HG02610 (cell line): Measurements from ENCODE around the gene FPGS.
"Not testable (repeated sequence)": the region's sequence is repeated elsewhere in the genome, so short reads cannot be mapped to it uniquely, and the experiment has no call there.

Experiments
- ATAC-seq: cut with Tn5 transposase; IDR thresholded peaks from one replicate; pipeline ENCODE4 v1.9.1; 2021; ENCODE audit warnings: mild to moderate bottlenecking, moderate library complexity; ENCODE audit not compliant: unreplicated experiment

Gene FPGS, protein sequence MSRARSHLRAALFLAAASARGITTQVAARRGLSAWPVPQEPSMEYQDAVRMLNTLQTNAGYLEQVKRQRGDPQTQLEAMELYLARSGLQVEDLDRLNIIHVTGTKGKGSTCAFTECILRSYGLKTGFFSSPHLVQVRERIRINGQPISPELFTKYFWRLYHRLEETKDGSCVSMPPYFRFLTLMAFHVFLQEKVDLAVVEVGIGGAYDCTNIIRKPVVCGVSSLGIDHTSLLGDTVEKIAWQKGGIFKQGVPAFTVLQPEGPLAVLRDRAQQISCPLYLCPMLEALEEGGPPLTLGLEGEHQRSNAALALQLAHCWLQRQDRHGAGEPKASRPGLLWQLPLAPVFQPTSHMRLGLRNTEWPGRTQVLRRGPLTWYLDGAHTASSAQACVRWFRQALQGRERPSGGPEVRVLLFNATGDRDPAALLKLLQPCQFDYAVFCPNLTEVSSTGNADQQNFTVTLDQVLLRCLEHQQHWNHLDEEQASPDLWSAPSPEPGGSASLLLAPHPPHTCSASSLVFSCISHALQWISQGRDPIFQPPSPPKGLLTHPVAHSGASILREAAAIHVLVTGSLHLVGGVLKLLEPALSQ

DNA sequence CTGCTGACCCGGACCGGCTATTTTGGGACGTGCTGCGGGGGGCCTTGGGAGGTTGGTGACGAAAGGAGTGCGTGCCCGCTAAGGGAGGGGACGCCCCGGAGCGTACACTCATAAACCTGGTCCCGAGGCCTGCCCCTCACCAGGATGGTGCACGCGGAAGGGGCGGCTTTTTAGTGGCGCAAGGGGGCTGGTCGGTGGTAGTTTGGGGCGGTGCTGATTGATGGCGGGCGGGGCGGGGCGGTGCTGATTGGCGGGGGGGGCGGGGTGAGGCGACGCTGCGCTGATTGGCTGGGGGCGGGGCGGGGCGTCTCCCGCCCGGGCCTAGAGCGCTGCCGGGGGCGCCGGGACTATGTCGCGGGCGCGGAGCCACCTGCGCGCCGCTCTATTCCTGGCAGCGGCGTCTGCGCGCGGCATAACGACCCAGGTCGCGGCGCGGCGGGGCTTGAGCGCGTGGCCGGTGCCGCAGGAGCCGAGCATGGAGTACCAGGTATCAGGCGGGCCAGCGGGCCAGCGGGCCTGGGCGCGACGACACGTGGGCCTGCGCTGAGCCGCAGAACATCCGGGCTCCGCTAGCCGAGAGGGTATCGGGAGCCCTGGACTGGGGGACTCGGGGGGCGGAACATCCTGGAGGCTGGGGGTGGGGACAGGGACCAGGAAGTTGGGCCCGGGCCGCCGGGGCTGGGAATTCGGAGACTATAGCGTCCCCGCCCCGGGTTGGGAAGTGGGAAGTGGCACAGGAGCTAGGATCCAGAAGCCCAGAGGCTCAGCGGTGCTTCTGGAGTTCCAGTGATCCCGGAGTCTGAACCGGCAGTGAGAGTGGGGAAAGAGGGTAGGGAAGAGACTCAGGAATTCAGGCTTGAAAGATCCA, at the start of gene FPGS:
TSS of gene FPGS (plus strand) at position 307 of the 868 bp plus-strand sequence. CDS start at position 350, 43 bp downstream.
- ATAC-seq = peak; percentile 79

DNA sequence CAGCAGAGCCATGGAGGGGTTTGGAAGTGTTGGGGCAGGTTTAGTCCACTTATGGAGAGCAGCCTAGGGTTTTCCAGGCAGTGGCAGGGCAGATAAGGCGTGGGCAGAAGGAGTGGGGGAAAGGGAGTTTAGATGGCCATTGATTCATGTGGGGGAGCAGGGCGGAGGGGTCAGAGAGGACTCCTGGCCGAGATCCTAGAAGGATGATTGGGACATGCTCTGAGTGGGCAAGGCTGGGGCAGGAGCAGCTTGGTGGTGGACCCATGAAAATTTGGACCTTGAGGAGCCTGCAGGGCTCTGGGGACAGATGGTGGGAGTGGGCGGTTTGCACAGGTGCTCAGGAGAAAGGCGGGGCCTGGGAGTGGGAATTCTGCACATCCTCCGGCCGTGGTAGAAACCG, 49.5 kb upstream of the FPGS start:
- ATAC-seq = no peak

DNA sequence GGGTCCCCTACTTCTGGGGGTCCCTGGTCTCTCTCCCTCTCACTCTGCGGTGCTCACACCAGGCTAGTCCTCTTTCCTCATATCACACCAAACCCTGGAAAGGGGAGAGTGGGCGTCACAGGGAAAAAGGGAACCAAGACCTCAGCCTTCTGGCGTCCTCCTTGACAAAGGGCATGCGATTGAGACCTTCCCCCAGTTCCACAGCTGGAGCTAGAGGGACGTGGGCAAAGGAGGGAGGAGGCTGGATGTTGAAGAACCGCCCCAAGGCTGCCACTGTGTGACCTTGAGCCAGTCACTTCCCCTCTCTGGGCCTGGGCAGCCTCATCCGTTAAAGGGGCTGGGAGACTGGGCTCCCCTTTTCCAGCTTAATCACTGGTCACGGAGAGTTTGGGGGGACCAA, 49.1 kb upstream of the FPGS start:
- ATAC-seq = no peak

DNA sequence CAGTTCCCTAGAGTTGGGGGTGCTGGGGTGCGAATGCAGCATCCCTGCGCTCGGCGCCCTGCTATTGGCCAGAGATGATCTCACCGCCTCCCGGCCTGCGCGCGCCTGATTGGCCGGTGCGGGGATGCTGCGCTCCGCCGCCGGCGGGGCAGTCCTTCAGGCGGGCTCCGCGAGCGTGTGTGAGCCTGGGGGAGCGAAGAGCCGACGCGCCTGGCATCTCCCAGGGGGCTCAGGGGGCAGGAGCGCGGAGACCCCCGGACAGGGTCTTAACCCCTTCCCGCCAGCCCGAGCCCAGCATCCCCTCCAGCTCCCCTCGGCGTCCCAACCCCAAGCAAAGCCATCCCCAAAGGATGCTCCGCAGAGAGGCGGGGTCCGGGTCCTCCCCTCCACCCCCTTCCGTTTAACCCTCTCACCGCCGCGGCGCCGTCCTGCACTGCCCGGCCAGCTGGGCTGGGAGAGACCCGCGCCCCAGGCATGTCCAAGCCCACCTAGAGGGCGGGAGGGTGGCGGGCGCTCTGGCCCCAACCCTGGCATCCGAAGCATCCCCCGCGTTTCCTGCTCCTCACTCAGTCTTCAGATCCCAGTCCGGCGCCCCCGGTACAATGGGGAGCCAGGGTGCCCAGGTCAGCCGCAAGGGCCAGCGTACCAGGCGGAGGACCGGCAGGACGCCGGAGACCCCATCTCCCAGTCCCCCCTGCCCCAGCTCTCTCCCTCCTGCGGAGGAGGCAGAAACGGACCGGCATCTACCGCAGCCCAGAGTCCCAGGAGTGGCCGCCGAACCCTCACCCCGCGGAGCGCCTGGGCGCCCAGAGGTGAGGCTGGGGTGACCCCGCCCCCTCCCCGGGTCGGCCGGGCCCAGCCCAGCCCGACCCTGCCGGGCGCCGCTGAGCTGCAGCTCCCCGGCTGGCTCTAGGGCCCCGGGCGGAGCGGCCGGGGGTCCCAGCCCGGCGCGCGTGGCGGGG, 48.3 kb upstream of the FPGS start:
- no peak for ATAC-seq

DNA sequence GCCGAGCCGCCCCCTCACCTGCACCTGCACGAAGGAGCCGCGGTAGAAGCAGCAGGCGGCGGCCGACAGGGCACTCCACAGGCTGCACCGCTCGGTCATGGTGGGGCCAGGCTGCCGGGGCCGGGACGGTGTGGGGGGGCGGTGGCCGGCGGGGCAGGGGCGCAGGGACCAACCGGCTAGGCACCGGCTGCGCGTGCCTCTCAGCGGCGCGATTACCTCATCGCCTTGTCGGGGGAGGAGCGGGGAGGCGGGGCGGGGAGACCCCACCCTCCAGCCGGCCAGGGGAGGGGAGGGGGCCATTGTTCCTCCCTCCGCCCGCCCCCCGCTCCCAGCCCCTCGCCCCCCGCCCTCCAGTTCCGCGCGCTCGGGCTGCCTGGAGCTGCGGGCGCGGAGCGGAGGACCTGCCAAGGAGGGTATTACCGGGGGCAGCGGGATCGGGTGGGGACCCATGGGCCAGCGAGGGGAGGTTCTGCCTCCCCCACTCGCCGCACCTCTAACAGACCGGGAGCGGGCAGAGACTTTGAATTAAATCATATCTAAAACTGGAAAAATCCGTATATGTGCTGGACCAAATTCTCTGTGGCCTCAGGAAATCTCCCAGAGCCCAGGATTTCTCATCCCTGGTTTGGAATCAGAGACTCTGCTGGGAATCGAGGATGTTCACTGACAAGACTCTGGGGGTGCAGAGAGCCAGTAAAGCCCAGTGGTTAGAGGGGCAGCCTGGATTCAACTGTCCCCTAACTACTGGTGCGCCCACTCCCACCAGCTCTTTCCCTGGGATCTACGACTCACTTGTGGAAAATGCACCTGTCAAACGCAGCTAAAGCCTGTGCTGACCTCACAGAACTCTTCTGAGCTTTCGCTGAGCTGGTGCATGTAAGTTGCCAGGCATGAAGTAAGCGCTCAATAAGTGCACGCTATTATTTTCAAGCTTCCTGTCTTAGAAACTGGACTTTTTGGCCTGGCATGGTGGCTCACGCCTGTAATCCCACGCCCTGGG, 47.3 kb upstream of the FPGS start:
- no peak for ATAC-seq

DNA sequence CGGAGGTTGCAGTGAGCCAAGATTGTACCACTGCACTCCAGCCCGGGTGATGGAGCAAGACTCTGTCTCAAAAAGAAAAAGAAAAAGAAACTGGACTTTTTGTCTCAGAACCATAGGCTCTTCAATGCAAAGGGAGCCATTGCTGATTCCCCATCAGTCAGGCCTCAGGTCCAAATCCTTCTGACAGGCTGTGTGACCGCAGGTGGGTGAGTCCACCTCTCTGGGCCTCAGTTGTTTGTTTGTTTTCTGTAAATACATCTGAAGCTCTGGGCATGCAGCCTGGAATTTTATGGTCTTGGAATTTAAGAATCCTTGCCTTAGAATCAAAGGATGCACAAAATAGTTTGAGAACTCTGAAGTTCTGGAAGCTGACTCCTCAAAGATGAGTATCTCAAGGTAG, 46.4 kb upstream of the FPGS start:
- ATAC-seq = no peak

DNA sequence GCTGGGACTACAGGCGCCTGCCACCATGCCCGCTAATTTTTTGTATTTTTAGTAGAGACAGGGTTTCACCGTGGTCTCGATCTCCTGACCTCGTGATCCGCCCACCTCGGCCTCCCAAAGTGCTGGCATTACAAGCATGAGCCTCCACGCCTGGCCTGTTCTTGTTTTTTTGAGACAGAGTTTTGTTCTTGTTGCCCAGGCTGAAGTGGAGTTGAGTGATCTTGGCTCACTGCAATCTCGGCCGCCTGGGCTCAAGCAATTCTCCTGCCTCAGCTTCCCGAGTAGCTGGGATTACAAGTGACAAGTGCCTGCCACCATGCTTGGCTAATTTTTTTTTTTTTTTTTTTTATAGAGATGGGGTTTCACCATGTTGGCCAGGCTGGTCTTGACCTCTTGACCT, 45.9 kb upstream of the FPGS start:
- not testable (repeated sequence) for ATAC-seq

DNA sequence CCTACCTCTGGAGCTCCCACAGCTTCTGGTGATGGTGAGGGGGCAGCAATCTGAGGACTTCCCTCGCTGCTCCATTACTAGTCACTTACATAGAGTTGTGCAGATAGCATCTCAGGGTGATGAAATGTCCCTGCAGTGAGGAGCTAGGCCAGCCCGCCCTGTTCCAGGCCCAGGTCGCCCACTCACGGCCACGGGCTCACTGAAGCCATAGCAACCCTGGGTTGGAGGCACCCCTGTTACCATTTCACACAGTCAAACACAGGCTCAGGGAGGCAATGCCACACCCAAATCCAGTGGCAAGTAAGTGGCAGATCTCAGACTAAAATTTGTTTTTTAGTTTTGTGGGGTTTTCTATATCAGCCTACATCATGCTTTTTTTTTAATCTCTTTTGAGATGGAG, 43.8 kb upstream of the FPGS start:
- no peak for ATAC-seq

DNA sequence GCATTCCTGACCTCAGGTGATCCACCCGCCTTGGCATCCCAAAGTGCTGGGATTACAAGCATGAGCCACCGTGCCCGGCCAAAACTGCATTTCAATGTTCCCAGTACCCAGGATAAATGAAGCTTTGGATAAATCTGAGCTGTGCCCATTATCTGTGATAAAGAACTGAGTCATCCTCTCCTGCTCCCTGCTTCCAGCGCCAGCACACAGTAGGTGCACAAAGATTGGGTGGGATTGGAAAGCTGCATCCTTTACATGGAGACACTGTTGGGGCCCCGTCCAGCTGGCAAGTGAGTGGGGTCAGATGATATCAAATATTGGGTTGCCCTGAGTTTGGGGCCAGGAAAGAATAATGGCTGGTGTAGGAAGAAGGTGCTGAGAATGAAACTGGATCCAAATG, 41.6 kb upstream of the FPGS start:
- no peak for ATAC-seq

DNA sequence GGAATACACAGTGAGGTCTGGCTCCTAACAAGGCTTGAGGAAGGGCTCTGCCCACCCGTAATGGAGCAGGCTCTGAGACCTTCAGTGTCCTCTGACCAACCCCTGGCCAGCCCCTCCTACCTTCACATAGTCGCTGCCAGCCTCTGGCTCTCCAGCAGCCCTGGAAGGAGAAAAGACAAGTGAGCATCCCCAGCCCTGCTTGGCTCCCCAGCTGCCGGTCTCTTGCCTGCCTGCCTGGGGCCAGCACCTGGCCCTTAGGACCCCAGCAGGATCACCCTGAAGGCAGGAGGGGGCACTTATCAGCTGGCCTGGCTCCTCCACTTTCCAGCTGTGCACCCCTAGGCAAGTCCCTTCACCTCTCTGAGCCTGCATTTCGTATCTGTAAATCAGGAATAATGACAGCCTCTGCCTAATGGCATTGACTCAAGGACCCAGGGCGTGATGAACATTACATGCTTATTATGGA, 41.2 kb upstream of the FPGS start:
- no peak for ATAC-seq

DNA sequence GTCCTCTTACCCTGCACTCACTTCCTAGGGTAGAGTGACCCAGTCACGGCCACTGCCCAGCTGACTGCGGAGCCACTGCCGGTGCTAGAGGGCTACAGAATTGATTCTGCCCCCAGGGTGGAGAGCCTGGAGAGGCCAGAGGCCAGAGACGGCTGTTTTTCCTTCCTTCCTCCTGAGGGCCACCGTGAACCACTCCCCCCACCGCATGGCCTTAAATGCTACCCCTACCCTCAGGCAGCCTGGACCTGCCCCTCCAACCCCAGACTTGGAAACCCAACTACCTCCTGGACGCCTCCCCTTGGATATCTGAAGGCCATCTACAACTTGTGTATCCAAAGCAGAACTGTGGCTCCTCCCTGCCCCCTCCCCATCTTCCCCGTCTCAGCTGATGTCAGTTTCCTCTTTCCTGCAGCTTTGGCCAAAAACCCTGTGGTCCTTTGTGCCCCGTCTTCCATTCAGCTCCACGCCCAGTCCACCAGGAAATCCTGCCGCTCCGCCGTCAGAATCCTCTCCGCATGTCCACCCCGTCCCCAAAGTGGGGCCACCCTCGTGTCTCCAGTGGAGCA, 40.5 kb upstream of the FPGS start:
- ATAC-seq = no peak

DNA sequence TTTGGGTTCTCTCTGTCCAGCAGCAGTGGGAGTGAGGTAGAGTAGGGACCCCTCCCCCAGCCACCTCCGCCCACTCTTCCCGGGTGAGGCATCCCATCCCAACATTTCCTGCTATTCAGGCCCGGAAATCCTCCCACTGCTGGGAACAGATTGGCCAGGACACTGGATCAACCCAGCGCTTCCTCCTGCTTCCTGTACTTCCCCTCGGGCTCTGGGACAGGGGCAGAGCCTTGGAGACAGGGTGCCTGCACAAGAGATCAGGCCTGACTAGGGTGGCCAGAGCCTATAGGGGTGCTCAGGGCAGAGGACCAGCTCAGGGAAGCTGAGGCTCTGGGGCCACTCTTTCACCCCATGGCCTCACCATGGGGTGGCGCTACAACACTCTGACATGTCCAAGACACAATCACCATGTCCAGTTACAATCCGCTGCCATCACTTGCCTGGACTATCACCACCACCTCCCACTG, 38.7 kb upstream of the FPGS start:
- ATAC-seq = no peak

DNA sequence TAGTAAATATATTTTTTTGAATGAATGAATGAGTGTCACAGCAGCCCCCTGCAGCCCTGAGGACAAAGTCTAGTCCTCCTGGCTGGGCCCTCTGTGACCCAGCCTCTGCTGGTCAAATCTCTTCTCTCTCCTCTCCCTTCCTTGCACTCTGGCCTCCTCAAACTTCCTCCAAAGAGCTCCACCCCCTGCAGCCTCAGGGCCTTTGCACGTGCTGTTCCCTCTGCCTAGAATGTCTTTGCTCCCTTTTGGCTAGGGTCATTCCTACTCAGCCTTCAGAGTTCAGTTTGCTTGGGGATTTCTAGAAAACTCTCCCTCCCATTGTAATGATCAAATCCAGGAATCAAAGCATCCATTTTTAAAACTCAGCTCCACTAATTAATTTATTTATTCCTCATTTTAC, 37.3 kb upstream of the FPGS start:
- ATAC-seq = no peak

DNA sequence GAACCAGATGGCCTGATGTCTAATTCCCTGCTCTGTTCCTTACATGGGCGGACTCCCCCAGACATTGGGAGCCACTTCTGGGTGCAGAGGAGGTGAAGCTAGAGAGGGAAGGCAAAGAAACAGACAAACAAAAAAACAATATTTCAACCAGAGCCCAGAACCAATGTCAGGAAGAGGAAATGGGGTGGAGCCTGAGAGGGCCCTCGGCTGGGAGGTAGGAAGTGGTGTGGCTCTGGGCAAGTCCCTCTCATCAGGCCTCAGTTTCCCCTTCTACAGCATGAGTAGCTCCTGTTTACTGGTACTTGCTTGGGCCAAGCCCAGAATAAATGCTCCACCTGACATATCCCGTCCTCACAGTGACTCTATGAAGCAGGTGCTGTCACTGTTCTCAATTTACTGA, 35.3 kb upstream of the FPGS start:
- ATAC-seq = no peak

DNA sequence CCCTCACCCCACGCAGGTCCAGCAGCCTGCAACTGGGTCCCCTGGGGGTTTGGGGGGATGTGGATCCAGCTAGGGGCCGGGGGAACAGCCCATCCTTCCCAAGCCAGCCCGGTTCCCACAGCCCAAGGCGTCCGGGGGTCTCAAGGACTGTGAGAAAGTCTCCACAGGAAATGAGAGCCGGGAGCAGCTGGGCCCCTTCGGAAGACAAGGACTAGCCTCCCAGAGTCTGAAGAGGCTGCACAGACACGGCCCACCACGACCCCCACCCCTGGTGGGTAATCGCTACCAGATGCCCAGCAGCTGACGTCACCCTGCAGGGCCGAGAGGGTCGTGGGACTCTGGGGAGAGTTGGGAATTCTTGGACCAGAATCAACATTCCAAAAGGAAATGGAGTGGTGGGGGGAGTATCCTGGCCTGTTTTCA, 34.8 kb upstream of the FPGS start:
- no peak for ATAC-seq

DNA sequence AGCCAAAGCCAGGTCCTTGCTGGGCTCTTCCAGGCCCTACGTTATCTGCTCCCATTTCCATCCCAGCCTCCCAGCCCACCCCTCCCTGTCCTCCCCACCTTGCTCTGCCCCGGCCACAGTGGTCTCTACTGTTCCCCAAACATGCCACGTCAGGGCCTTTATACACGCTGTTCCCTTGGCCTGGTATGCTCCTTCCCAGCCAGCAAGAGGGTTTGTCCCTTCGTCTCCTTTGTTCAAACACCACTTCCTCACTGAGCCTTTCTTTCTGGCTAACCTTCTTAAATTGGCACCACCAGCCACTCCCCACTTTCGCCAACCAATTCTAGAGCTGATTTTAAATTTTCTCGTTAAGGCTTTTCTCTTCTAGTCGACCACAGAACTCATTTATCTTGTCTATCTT, 34.0 kb upstream of the FPGS start:
- no peak for ATAC-seq

DNA sequence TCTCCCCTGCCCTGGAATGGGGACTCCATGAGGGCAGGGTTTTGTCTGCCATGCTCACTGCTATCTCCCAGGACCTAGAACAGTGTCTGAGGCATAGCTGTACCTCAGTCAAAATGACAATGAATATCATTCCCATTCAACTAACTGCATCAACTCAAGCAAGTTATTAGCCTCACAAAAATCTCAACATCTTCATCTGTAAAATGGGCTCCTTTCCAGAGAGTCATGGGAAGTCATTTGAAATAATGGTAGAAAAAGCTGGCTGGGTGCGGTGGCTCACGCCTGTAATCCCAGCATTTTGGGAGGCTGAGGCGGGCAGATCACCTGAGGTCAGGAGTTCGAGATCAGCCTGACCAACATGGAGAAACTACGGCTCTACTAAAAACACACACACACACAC, 33.6 kb upstream of the FPGS start:
- ATAC-seq = no peak

DNA sequence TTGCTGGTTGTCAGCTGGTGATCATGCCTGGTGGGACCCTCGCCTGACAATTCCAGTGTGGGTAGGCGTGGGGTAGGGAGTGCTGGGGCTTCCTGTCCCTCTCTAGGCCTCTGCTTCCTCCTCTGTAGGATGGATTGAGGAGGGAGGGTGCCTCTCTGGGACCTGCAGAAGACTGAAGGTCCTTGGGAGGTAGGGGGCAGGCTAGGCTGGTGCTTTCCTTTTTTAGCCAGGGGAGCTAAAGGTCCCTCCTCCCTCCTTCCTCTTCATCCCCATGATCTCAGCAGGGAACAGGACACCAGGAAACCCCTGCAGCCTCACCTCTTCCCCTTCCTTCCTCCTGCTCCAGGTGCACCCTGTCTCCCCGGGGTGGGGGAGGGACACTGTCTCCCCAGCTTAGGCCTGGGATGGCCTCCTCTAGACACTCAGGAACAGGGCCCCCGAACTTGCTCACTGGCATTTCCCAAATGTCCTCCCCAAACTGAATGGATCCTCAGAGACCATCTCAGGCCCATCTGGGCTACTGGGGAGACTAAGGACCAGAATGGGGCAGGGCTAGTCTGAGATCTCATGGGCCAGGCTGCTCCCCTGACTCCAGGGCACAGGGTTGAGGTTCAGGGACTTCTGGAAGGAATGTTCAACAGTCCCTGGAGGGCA, 32.6 kb upstream of the FPGS start:
- ATAC-seq = no peak
